GM12878 (cell line): Measurements from ENCODE around the gene HDAC7. TPM values are rescaled to one million over a fixed set of nuclear protein-coding genes. Genes with fewer than 3 reads are reported as not detected.

Experiments used
- ATAC-seq: fragments of 200-7000 bp; cut with Tn5 transposase; 3 replicates; pipeline ENCODE4 v1.9.1; 2020; ENCODE audit warnings: mild to moderate bottlenecking, moderate library complexity
- BruUV-seq: library from RNA; stranded (reverse); fragments of 400-500 nt; replicated peaks from 2 replicates; lab custom pipeline; 2021; lab: Mats Ljungman, UMichigan
- CTCF ChIA-PET: fragments of 300-600 bp; sonication (Branson Sonifier 250); formaldehyde crosslinking; extraction: SDS; loops from one replicate; lab custom pipeline; 2021; ENCODE audit warnings: inconsistent platforms; lab: Yijun Ruan, JAX
- POLR2A ChIA-PET: fragments of 350-600 bp; formaldehyde crosslinking; extraction: SDS; loops from one replicate; lab custom pipeline; 2021; ENCODE audit warnings: inconsistent platforms; lab: Charles Lee
- RAD21 ChIA-PET: fragments of 300-600 bp; sonication (Branson Sonifier 250); formaldehyde crosslinking; loops from one replicate; lab custom pipeline; 2023; ENCODE audit warnings: antibody characterized with exemption; ENCODE audit not compliant: unreplicated experiment; lab: Charles Lee
- SMC1A ChIA-PET: fragments of 300-600 bp; sonication (Branson Sonifier 250); formaldehyde crosslinking; loops from one replicate; lab custom pipeline; 2023; ENCODE audit not compliant: unreplicated experiment, uncharacterized antibody; lab: Charles Lee
- DNase-seq: peaks from one replicate; pipeline ENCODE4 v3.0.0-alpha.2; 2011; ENCODE audit warnings: low read depth, low spot score
- FAIRE-seq: peaks from 3 replicates; lab custom pipeline; 2011; peaks lifted over from hg19 to GRCh38; lab: Jason Lieb, UNC
- H2AFZ ChIP-seq: 2 replicates; pipeline ENCODE4 v1.6.0; 2011; ENCODE audit warnings: low read depth, low read length, control low read depth; ENCODE audit not compliant: control insufficient read depth
- H3K27ac ChIP-seq: 2 replicates; pipeline ENCODE4 v1.5.1; 2011; ENCODE audit warnings: control low read depth; ENCODE audit not compliant: control insufficient read depth, insufficient read depth
- H3K27me3 ChIP-seq, 2 experiments: replicated peaks in 1 of 2; 2 replicates each; pipeline versions ENCODE4 v1.6.0 to v1.6.1; 2011; ENCODE audit warnings: low read length in 1 of 2; ENCODE audit not compliant: control insufficient read depth in 2 of 2, insufficient read depth in 2 of 2
- H3K36me3 ChIP-seq, 2 experiments: 2 replicates each; pipeline ENCODE4 v1.5.1; 2011; ENCODE audit warnings: low read length in 1 of 2; ENCODE audit not compliant: control insufficient read depth in 2 of 2, insufficient read depth in 2 of 2
- H3K4me1 ChIP-seq: 2 replicates; pipeline ENCODE4 v1.6.1; 2011; ENCODE audit warnings: mild to moderate bottlenecking, low read length, moderate library complexity, mixed read lengths; ENCODE audit not compliant: control insufficient read depth, insufficient read depth
- H3K4me2 ChIP-seq: 2 replicates; pipeline ENCODE4 v1.6.0; 2011; ENCODE audit warnings: control low read depth; ENCODE audit not compliant: control insufficient read depth, insufficient read depth
- H3K4me3 ChIP-seq: fragments of 200-600 bp; sonication (generic); 2 replicates; pipeline ENCODE4 v1.5.1; 2016
- H3K79me2 ChIP-seq: 2 replicates; pipeline ENCODE4 v1.6.0; 2011; ENCODE audit warnings: low read length; ENCODE audit not compliant: control insufficient read depth, insufficient read depth
- H3K9ac ChIP-seq: 2 replicates; pipeline ENCODE4 v1.8.0; 2011; ENCODE audit warnings: low read length, control low read depth, mixed read lengths; ENCODE audit not compliant: control insufficient read depth, insufficient read depth
- H3K9me3 ChIP-seq: replicated peaks from 3 replicates; pipeline ENCODE4 v1.5.1; 2011; ENCODE audit warnings: mild to moderate bottlenecking, low read length; ENCODE audit not compliant: control insufficient read depth, insufficient read depth
- H4K20me1 ChIP-seq: 2 replicates; pipeline ENCODE4 v1.6.0; 2011; ENCODE audit not compliant: control insufficient read depth, insufficient read depth
- BMI1 ChIP-seq: fragments of 450-650 bp; IDR thresholded peaks from 2 replicates; pipeline ENCODE4 v1.6.1; 2016; ENCODE audit warnings: mild to moderate bottlenecking, moderate library complexity, borderline replicate concordance
- KLF5 ChIP-seq: fragments of 450-650 bp; IDR thresholded peaks from 2 replicates; pipeline ENCODE4 v1.6.1; 2014; ENCODE audit warnings: mild to moderate bottlenecking; ENCODE audit not compliant: partially characterized antibody
- MEF2A ChIP-seq: IDR thresholded peaks from 2 replicates; pipeline ENCODE4 v1.6.1; 2011; ENCODE audit warnings: low read depth, mild to moderate bottlenecking, low read length, moderate library complexity; ENCODE audit not compliant: insufficient read depth
- NR2C1 ChIP-seq: fragments of 450-650 bp; IDR thresholded peaks from 2 replicates; pipeline ENCODE4 v1.6.1; 2017; ENCODE audit warnings: antibody characterized with exemption, mild to moderate bottlenecking, moderate library complexity
- SIX5 ChIP-seq: IDR thresholded peaks from 2 replicates; pipeline ENCODE4 v1.6.1; 2011; ENCODE audit warnings: mild to moderate bottlenecking, low read depth, low read length, moderate library complexity; ENCODE audit not compliant: severe bottlenecking
- SMAD1 ChIP-seq: fragments of 450-650 bp; IDR thresholded peaks from 2 replicates; pipeline ENCODE4 v1.6.1; 2018; ENCODE audit warnings: mild to moderate bottlenecking, low read depth; ENCODE audit not compliant: partially characterized antibody
- SUPT20H ChIP-seq: IDR thresholded peaks from 2 replicates; pipeline ENCODE4 v1.6.1; 2011; ENCODE audit warnings: low read depth, mild to moderate bottlenecking, low read length, moderate library complexity, borderline replicate concordance; ENCODE audit not compliant: control insufficient read depth
- WGBS: methylation state at CpG from one replicate; pipeline ENCODE4 v1.1.6; 2016; ENCODE audit warnings: low lambda C conversion rate; ENCODE audit not compliant: insufficient replicate concordance, insufficient coverage; ENCODE audit errors: missing lambda C conversion rate; 5-methylcytosine and 5-hydroxymethylcytosine counted together
- in situ Hi-C: fragments of 300-500 bp; cut with MboI; formaldehyde crosslinking; loops from 9 replicates; pipeline ENCODE4 v1.14.3; 2018; ENCODE audit warnings: mixed read lengths
- intact Hi-C: fragments of 100-400 bp; cut with micrococcal nuclease; formaldehyde crosslinking; loops from one replicate; pipeline ENCODE4 v1.14.2; 2022; ENCODE audit not compliant: unreplicated experiment
- polyA plus RNA-seq, 11 experiments: library from polyadenylated mRNA; depleted of rRNA in 4 of 11; unstranded in 6 of 11; stranded (reverse) in 5 of 11; fragments of >200 nt; fragmentation: Nextera tagmentation in 4 of 11; fragmentation: Illumina TruSeq in 1 of 11; extraction: Ambion mirVana in 4 of 11; extraction: Trizol in 1 of 11; gene quantifications; 1 replicate in 1 of 11; 2 replicates in 10 of 11; pipeline versions ENCODE4 v1.2.1 to v1.2.3, GENCODE V29; 2011 to 2016; ENCODE audit warnings: inconsistent platforms in 2 of 11, missing spikeins in 2 of 11, low read depth in 1 of 11
- total RNA-seq, 4 experiments: library from RNA; depleted of rRNA in 3 of 4; stranded (reverse); fragments of >200 nt in 3 of 4; fragmentation: Illumina TruSeq in 1 of 4; extraction: Trizol in 1 of 4; gene quantifications; 2 replicates each; pipeline versions ENCODE4 v1.2.1 to v1.2.3, GENCODE V29; 2013 to 2021
- TF ChIP-seq, protein P1 (sequence below): IDR thresholded peaks from 2 replicates; pipeline ENCODE4 v1.6.1; 2012; ENCODE audit warnings: low read depth, low read length, improper control_type of control experiment
- TF ChIP-seq, protein P2 (sequence below): fragments of 450-650 bp; IDR thresholded peaks from 2 replicates; pipeline ENCODE4 v1.6.1; 2017; ENCODE audit warnings: borderline replicate concordance
- TF ChIP-seq, protein P3 (sequence below): fragments of 450-650 bp; IDR thresholded peaks from 2 replicates; pipeline ENCODE4 v1.6.1; 2017; ENCODE audit warnings: low read depth, mild to moderate bottlenecking, moderate library complexity

Gene HDAC7
- total and polyA plus RNA-seq, 10 of the 15 experiments (the other 5 are each of a cell fraction or from before 2014, with no cell fraction given) = 0.47 to 18.3 (median 5.4) TPM

DNA sequence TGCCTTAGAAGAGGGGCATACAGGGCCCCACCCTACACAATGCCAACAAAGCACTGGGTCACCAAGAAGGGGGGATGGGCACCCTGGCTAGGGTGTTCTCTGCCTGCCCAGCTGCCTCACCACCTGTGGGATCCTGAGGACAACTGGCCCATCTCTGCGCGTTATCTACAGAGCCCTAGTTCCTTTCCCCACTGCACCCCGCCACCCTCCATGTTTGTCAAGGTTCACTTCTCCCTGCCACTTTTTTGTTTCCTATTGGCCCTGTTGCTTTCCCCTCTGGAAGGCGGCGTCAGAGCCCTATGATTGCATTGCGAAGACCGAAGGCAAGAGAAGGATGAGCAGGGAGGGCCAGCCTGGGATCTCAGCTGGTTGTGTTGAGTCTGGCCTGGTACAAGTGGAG lies 45.0 kb downstream of the HDAC7 start:
- POLR2A ChIA-PET = interaction anchor here (2.1 kb wide), 1 partner anchor 32 kb away, joined by 5 read pairs; no protein-coding TSS in a partner anchor
- TF ChIP-seq SMAD1 (no peak), SIX5 (no peak), KLF5 (no peak), BMI1 (no peak), MEF2A (no peak), SUPT20H (no peak), NR2C1 (no peak)
- TF ChIP-seq, protein P1, sequence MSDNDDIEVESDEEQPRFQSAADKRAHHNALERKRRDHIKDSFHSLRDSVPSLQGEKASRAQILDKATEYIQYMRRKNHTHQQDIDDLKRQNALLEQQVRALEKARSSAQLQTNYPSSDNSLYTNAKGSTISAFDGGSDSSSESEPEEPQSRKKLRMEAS = no peak
- TF ChIP-seq, protein P2, sequence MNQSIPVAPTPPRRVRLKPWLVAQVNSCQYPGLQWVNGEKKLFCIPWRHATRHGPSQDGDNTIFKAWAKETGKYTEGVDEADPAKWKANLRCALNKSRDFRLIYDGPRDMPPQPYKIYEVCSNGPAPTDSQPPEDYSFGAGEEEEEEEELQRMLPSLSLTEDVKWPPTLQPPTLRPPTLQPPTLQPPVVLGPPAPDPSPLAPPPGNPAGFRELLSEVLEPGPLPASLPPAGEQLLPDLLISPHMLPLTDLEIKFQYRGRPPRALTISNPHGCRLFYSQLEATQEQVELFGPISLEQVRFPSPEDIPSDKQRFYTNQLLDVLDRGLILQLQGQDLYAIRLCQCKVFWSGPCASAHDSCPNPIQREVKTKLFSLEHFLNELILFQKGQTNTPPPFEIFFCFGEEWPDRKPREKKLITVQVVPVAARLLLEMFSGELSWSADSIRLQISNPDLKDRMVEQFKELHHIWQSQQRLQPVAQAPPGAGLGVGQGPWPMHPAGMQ = no peak
- TF ChIP-seq, protein P3, sequence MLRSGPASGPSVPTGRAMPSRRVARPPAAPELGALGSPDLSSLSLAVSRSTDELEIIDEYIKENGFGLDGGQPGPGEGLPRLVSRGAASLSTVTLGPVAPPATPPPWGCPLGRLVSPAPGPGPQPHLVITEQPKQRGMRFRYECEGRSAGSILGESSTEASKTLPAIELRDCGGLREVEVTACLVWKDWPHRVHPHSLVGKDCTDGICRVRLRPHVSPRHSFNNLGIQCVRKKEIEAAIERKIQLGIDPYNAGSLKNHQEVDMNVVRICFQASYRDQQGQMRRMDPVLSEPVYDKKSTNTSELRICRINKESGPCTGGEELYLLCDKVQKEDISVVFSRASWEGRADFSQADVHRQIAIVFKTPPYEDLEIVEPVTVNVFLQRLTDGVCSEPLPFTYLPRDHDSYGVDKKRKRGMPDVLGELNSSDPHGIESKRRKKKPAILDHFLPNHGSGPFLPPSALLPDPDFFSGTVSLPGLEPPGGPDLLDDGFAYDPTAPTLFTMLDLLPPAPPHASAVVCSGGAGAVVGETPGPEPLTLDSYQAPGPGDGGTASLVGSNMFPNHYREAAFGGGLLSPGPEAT = no peak
- SMC1A ChIA-PET = interaction anchor here (1.8 to 11.3 kb wide), 2 partner anchors 7 to 32 kb away, joined by 7 to 139 read pairs; no protein-coding TSS in a partner anchor
- CTCF ChIA-PET = interaction anchor here (1.0 to 19.3 kb wide), 6 partner anchors 16 to 62 kb away, joined by 4 to 814 read pairs (median 66); partner anchors contain the start of gene RAPGEF3
- DNase-seq = no peak
- H3K36me3 ChIP-seq = no peaks in the 10 kb centered on the region
- H2AFZ ChIP-seq = no peak overlapping the region
- H4K20me1 ChIP-seq = no peaks in the 10 kb centered on the region
- no peak overlapping the region for H3K9ac ChIP-seq
- no peaks in the 10 kb centered on the region for H3K9me3 ChIP-seq
- no TSS peak for BruUV-seq
- peaks cover 17% of the 10 kb centered on the region; the same call in 1 of the 2 replicates for H3K4me1 ChIP-seq
- FAIRE-seq = no peak
- WGBS = 95% methylated on average over 7 of the region's 7 CpGs
- in situ Hi-C loops (loop anchor here (5.0 kb wide), 2 partner anchors 62 to 122 kb away; no protein-coding TSS in a partner anchor), intact Hi-C loops (loop anchor here (5.0 to 10.0 kb wide), 2 partner anchors 63 to 740 kb away; no protein-coding TSS in a partner anchor)
- no peak overlapping the region for H3K4me2 ChIP-seq
- H3K79me2 ChIP-seq = no peaks in the 10 kb centered on the region
- no peaks in the 10 kb centered on the region for H3K27me3 ChIP-seq
- RAD21 ChIA-PET = interaction anchor here (1.1 to 9.0 kb wide), 4 partner anchors 33 to 65 kb away, joined by 4 to 120 read pairs (median 26); no protein-coding TSS in a partner anchor
- no peak overlapping the region for H3K4me3 ChIP-seq
- H3K27ac ChIP-seq = no peak overlapping the region
- no peak for ATAC-seq
